ENCODE data around the gene TLCD3B.

- TF ChIP-seq TAF1 (IDR thresholded peaks at IDR 0.05; ENCODE audit: low read depth): no peak
- TF ChIP-seq RAD21 (IDR thresholded peaks at IDR 0.05; ENCODE audit: low read depth): no peak
- no peak for TF ChIP-seq REST (IDR thresholded peaks at IDR 0.05; ENCODE audit: low read depth)
- no peak for TF ChIP-seq USF1 (IDR thresholded peaks at IDR 0.05)
- TF ChIP-seq YY1 (IDR thresholded peaks at IDR 0.05; ENCODE audit: low read depth): no peak
- no peak for TF ChIP-seq NFIC (IDR thresholded peaks at IDR 0.05)
- TF ChIP-seq CREB1 (IDR thresholded peaks at IDR 0.05; ENCODE audit: low read depth): no peak
- TF ChIP-seq EP300 (IDR thresholded peaks at IDR 0.05; ENCODE audit: borderline replicate concordance): no peak
- TF ChIP-seq FOXM1 (IDR thresholded peaks at IDR 0.05; ENCODE audit: borderline replicate concordance, low read depth): no peak
- TF ChIP-seq ZBTB7A (IDR thresholded peaks at IDR 0.05; ENCODE audit: low read depth): no peak
- no peak for TF ChIP-seq MAX (IDR thresholded peaks at IDR 0.05)
These were observed 55.1 kb downstream of the TLCD3B start for GRCh38 chr16:29975811-29976511.
